Neural progenitor cell (in vitro differentiated cells): ENCODE results near the gene RAD54L2.

Source experiments
- CTCF ChIP-seq: fragments of 200-600 bp; sonication (generic); IDR thresholded peaks from 2 replicates; pipeline ENCODE4 v1.5.1; 2017; ENCODE audit warnings: antibody characterized with exemption, mild to moderate bottlenecking
- EZH2 ChIP-seq: fragments of 200-600 bp; sonication (generic); IDR thresholded peaks from 2 replicates; pipeline ENCODE4 v1.6.1; 2017; ENCODE audit warnings: antibody characterized with exemption, mild to moderate bottlenecking, moderate library complexity

GRCh38 chr3:51539291-51539941 lies 897 bp downstream of the RAD54L2 start:
- no peak for TF ChIP-seq EZH2
- no peak for TF ChIP-seq CTCF
